Measurements from ENCODE around the gene F10.

- TF ChIP-seq CTCF (conservative IDR thresholded peaks at IDR 0.05; ENCODE audit: low read depth, low read length): peak; percentile 29; the same call in 1 of the 2 replicates
- TF ChIP-seq EZH2 (IDR thresholded peaks at IDR 0.05; ENCODE audit: borderline replicate concordance, low read depth, low read length, poor library complexity, severe bottlenecking): no peak
Measured at GRCh38 chr13:113086031-113086750, 36.4 kb upstream of the F10 start.

Data from A673 (cell line).